ENCODE data around the gene PCDH8. TPM values are rescaled to one million over a fixed set of nuclear protein-coding genes. Genes with fewer than 3 reads are reported as not detected.

Gene PCDH8
- total and polyA plus RNA-seq, 12 donors, result 0.06 to 0.14 (median 0.07) TPM; not detected in 9

- H3K27me3 ChIP-seq, result peaks cover 72% of the 10 kb centered on the region
- TF ChIP-seq, protein P1, sequence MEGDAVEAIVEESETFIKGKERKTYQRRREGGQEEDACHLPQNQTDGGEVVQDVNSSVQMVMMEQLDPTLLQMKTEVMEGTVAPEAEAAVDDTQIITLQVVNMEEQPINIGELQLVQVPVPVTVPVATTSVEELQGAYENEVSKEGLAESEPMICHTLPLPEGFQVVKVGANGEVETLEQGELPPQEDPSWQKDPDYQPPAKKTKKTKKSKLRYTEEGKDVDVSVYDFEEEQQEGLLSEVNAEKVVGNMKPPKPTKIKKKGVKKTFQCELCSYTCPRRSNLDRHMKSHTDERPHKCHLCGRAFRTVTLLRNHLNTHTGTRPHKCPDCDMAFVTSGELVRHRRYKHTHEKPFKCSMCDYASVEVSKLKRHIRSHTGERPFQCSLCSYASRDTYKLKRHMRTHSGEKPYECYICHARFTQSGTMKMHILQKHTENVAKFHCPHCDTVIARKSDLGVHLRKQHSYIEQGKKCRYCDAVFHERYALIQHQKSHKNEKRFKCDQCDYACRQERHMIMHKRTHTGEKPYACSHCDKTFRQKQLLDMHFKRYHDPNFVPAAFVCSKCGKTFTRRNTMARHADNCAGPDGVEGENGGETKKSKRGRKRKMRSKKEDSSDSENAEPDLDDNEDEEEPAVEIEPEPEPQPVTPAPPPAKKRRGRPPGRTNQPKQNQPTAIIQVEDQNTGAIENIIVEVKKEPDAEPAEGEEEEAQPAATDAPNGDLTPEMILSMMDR (IDR thresholded peaks at IDR 0.05), result no peak
- no peak for TF ChIP-seq POLR2A (IDR thresholded peaks at IDR 0.05)
- no peak overlapping the region for H3K27ac ChIP-seq
- no peaks in the 10 kb centered on the region for H3K36me3 ChIP-seq (replicated peaks in 1 of 2)
- H3K4me1 ChIP-seq (replicated peaks in 1 of 2), result peaks cover 0 to 5% of the 10 kb centered on the region in 2 donors
- no peaks in the 10 kb centered on the region for H3K9me3 ChIP-seq (replicated peaks in 1 of 3)
- 69 to 89% (median 75%) methylated on average over 11 of the region's 11 CpGs for WGBS, 4 donors
- no peak overlapping the region for H3K4me3 ChIP-seq
- DNase-seq, result no peak
- intact Hi-C loops (cut with DNase I), result no loop called here
These were observed 3.6 kb downstream of the PCDH8 start for GRCh38 chr13:52844836-52845235.

- peaks cover 0 to 5% of the 10 kb centered on the region in 2 donors for H3K4me1 ChIP-seq (replicated peaks in 1 of 2)
- WGBS, 4 donors, result 68 to 82% (median 74%) methylated on average over 10 of the region's 10 CpGs
- H3K27ac ChIP-seq, result no peak overlapping the region
- H3K27me3 ChIP-seq, result peaks cover 48% of the 10 kb centered on the region
- H3K4me3 ChIP-seq, result no peak overlapping the region
- intact Hi-C loops (cut with DNase I), result no loop called here
- DNase-seq, result no peak
- H3K9me3 ChIP-seq (replicated peaks in 1 of 3), result no peaks in the 10 kb centered on the region
- H3K36me3 ChIP-seq (replicated peaks in 1 of 2), result no peaks in the 10 kb centered on the region
- TF ChIP-seq, protein P1 (IDR thresholded peaks at IDR 0.05), result no peak
- TF ChIP-seq POLR2A (IDR thresholded peaks at IDR 0.05), result no peak
These were observed 6.0 kb downstream of the PCDH8 start for GRCh38 chr13:52842441-52842840.

DNA sequence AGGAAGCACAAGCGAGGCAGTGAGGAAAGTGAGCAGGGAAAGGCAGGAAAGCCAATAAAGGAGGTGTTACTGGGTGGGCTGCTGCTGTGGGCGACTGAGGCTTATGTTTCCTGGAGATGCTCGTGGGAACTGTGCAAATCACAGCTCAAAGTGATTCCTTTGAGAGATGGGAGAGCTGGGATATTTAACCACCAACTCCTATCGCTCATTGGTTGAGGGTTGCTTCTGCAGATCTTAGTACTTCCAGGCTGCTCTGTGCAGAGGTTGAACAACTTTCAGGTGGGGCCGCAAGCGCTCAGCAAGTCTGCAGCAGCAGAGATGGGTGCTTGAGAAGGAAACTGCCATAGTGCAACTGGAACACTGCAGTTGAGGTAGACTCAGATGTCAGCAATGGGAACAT lies 8.4 kb downstream of the PCDH8 start:
- no peaks in the 10 kb centered on the region for H3K36me3 ChIP-seq (replicated peaks in 1 of 2)
- no peak for DNase-seq
- H3K27me3 ChIP-seq, result peaks cover 24% of the 10 kb centered on the region
- TF ChIP-seq POLR2A (IDR thresholded peaks at IDR 0.05), result no peak
- TF ChIP-seq, protein P1 (IDR thresholded peaks at IDR 0.05), result no peak
- intact Hi-C loops (cut with DNase I), result no loop called here
- WGBS, 4 donors, result 58 to 69% (median 66%) methylated on average over 6 of the region's 6 CpGs
- H3K4me1 ChIP-seq (replicated peaks in 1 of 2), result no peaks in the 10 kb centered on the region
- no peaks in the 10 kb centered on the region for H3K9me3 ChIP-seq (replicated peaks in 1 of 3)
- H3K4me3 ChIP-seq, result no peak overlapping the region
- no peak overlapping the region for H3K27ac ChIP-seq

- Histone ChIP-seq H3K4me3 (no peak overlapping the region), H3K36me3 (replicated peaks in 1 of 2) (no peaks in the 10 kb centered on the region), H3K4me1 (replicated peaks in 1 of 2) (no peaks in the 10 kb centered on the region), H3K27me3 (peaks cover 14% of the 10 kb centered on the region), H3K27ac (no peak overlapping the region), H3K9me3 (replicated peaks in 1 of 3) (no peaks in the 10 kb centered on the region)
- 34 to 55% (median 44%) methylated on average over 5 to 6 of the region's 6 CpGs for WGBS, 4 donors
- no peak for DNase-seq
- intact Hi-C loops (cut with DNase I), result no loop called here
- TF ChIP-seq, protein P1 (IDR thresholded peaks at IDR 0.05), result no peak
- TF ChIP-seq POLR2A (IDR thresholded peaks at IDR 0.05), result no peak
These were observed 9.9 kb downstream of the PCDH8 start for GRCh38 chr13:52838433-52839107.

Measured in adrenal gland (tissue), 12 donors.